Thyroid gland (tissue), 4 donors: ENCODE data around the gene CEP43.

Experiments
- POLR2A ChIP-seq, 2 donors: fragments of 450-650 bp; IDR thresholded peaks; one replicate each; pipeline ENCODE4 v1.6.1; 2017; ENCODE audit warnings: antibody characterized with exemption in 2 of 2, mild to moderate bottlenecking in 2 of 2, moderate library complexity in 1 of 2
- TF ChIP-seq, protein P1 (sequence below), 6 experiments: fragments of 200-600 bp in 3 of 6; fragments of 450-650 bp in 3 of 6; sonication (generic) in 3 of 6; IDR thresholded peaks; one replicate each; pipeline ENCODE4 v1.5.1; 2016 to 2019; ENCODE audit warnings: antibody characterized with exemption in 6 of 6, mild to moderate bottlenecking in 2 of 6, inconsistent platforms in 1 of 6, moderate library complexity in 1 of 6

GRCh38 chr6:166970776-166971175 lies 28.4 kb upstream of the CEP43 start:
- TF ChIP-seq, protein P1, sequence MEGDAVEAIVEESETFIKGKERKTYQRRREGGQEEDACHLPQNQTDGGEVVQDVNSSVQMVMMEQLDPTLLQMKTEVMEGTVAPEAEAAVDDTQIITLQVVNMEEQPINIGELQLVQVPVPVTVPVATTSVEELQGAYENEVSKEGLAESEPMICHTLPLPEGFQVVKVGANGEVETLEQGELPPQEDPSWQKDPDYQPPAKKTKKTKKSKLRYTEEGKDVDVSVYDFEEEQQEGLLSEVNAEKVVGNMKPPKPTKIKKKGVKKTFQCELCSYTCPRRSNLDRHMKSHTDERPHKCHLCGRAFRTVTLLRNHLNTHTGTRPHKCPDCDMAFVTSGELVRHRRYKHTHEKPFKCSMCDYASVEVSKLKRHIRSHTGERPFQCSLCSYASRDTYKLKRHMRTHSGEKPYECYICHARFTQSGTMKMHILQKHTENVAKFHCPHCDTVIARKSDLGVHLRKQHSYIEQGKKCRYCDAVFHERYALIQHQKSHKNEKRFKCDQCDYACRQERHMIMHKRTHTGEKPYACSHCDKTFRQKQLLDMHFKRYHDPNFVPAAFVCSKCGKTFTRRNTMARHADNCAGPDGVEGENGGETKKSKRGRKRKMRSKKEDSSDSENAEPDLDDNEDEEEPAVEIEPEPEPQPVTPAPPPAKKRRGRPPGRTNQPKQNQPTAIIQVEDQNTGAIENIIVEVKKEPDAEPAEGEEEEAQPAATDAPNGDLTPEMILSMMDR (IDR thresholded peaks at IDR 0.05): no peak
- TF ChIP-seq POLR2A (IDR thresholded peaks at IDR 0.05): no peak
